Measurements from ENCODE around the gene HSH2D. TPM values are rescaled to one million over a fixed set of nuclear protein-coding genes. Genes with fewer than 3 reads are reported as not detected.

HSH2D gene
- total and polyA plus RNA-seq, 9 donors, result 0.20 to 1.3 (median 0.31) TPM

- Histone ChIP-seq H3K27ac (no peak overlapping the region), H3K27me3 (no peaks in the 10 kb centered on the region), H3K9me3 (no peaks in the 10 kb centered on the region), H3K4me3 (no peak overlapping the region), H3K36me3 (no peaks in the 10 kb centered on the region), H3K4me1 (ENCODE audit: insufficient read depth) (no peaks in the 10 kb centered on the region)
- TF ChIP-seq EP300 (IDR thresholded peaks at IDR 0.05) (no peak), CTCF (IDR thresholded peaks at IDR 0.05) (no peak), POLR2A (IDR thresholded peaks at IDR 0.05) (no peak)
- 69 to 80% (median 79%) methylated on average over 5 of the region's 5 CpGs for WGBS, 3 donors
- no peak for DNase-seq
- intact Hi-C loops (cut with DNase I), result no loop called here
Observed at GRCh38 chr19:16146112-16146511, 2.6 kb downstream of the HSH2D start.

GRCh38 chr19:16148443-16149229, 5.2 kb downstream of the HSH2D start:
- Histone ChIP-seq H3K4me3 (no peak overlapping the region), H3K27ac (no peak overlapping the region), H3K4me1 (ENCODE audit: insufficient read depth) (no peaks in the 10 kb centered on the region), H3K36me3 (no peaks in the 10 kb centered on the region), H3K27me3 (no peaks in the 10 kb centered on the region), H3K9me3 (no peaks in the 10 kb centered on the region)
- intact Hi-C loops (cut with DNase I), result no loop called here
- no peak for DNase-seq
- 79 to 86% (median 80%) methylated on average over 8 of the region's 8 CpGs for WGBS, 3 donors
- TF ChIP-seq EP300 (IDR thresholded peaks at IDR 0.05) (no peak), CTCF (IDR thresholded peaks at IDR 0.05) (no peak), POLR2A (IDR thresholded peaks at IDR 0.05) (no peak)

- no peaks in the 10 kb centered on the region for H3K36me3 ChIP-seq
- no peaks in the 10 kb centered on the region for H3K9me3 ChIP-seq
- 72 to 79% (median 78%) methylated on average over 11 of the region's 11 CpGs for WGBS, 3 donors
- no peak overlapping the region for H3K27ac ChIP-seq
- no peaks in the 10 kb centered on the region for H3K27me3 ChIP-seq
- intact Hi-C loops (cut with DNase I), result no loop called here
- TF ChIP-seq POLR2A (IDR thresholded peaks at IDR 0.05) (no peak), CTCF (IDR thresholded peaks at IDR 0.05) (no peak), EP300 (IDR thresholded peaks at IDR 0.05) (no peak)
- no peaks in the 10 kb centered on the region for H3K4me1 ChIP-seq (ENCODE audit: insufficient read depth)
- DNase-seq, result no peak
- H3K4me3 ChIP-seq, result no peak overlapping the region
Observed at GRCh38 chr19:16153582-16154336, 10.3 kb downstream of the HSH2D start.

- no peak overlapping the region for H3K27ac ChIP-seq
- H3K9me3 ChIP-seq, result no peaks in the 10 kb centered on the region
- no peak for DNase-seq
- H3K27me3 ChIP-seq, result no peaks in the 10 kb centered on the region
- H3K4me3 ChIP-seq, result no peak overlapping the region
- WGBS, 3 donors, result 89 to 95% (median 93%) methylated on average over 8 of the region's 8 CpGs
- H3K36me3 ChIP-seq, result no peaks in the 10 kb centered on the region
- H3K4me1 ChIP-seq (ENCODE audit: insufficient read depth), result no peaks in the 10 kb centered on the region
- intact Hi-C loops (cut with DNase I), result no loop called here
- no peak for TF ChIP-seq POLR2A (IDR thresholded peaks at IDR 0.05)
- TF ChIP-seq CTCF (IDR thresholded peaks at IDR 0.05), result no peak
- TF ChIP-seq EP300 (IDR thresholded peaks at IDR 0.05), result no peak
Observed at GRCh38 chr19:16154557-16154956, 11.1 kb downstream of the HSH2D start.

Measured in ovary (tissue), 9 donors.